ENCODE results near the gene PAPOLG. TPM values are rescaled to one million over a fixed set of nuclear protein-coding genes. Genes with fewer than 3 reads are reported as not detected.

The PAPOLG gene
- total and polyA plus RNA-seq, 2 donors (not counting 3 experiments of a cell fraction or from before 2014, with no cell fraction given) = 4.2 to 14.9 TPM

DNA sequence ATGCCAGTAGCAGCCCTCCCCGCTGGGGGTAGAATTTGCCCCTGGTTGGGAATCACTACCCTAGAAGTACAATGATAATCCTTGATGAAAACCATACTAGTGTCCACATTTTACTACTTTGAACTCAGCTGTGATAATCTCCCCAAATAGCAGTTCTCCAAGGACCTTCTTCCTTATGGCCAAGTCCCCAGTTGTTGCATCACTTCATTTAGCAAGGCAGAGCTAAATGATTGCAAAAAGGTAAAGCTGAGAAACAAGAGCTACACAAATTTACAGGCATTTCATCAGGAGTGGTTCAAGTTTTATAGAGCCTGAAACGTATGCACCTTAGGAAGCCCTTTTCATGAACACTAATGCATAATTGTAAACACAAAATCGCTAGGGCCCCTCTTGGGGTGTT, 80.4 kb downstream of the PAPOLG start:
- H3K9me1 ChIP-seq (replicated peaks; ENCODE audit: control insufficient read depth, extremely low read depth, insufficient read depth, low read length) = no peaks in the 10 kb centered on the region
- CTCF ChIA-PET = no interaction called here

GRCh38 chr2:60837123-60837522, 81.1 kb downstream of the PAPOLG start:
- Histone ChIP-seq H2AFZ (ENCODE audit: low read depth, low read length) (no peak overlapping the region), H3K9me3 (replicated peaks; ENCODE audit: control insufficient read depth, insufficient read depth, low read length) (no peaks in the 10 kb centered on the region), H3K9me1 (replicated peaks; ENCODE audit: control insufficient read depth, extremely low read depth, insufficient read depth, low read length) (no peaks in the 10 kb centered on the region), H3K4me2 (ENCODE audit: insufficient read depth, low read length) (no peak overlapping the region), H4K20me1 (replicated peaks; ENCODE audit: control insufficient read depth, extremely low read depth, insufficient read depth, low read length) (no peaks in the 10 kb centered on the region), H3K27me3 (ENCODE audit: control insufficient read depth in 2 of 2, insufficient read depth in 2 of 2, low read length in 2 of 2) (peaks cover 20 to 37% of the 10 kb centered on the region in 2 experiments), H3K27ac (ENCODE audit: insufficient read depth, low read depth, low read length) (no peak overlapping the region), H3K4me1 (ENCODE audit: control insufficient read depth, extremely low read depth, insufficient read depth, low read length) (no peaks in the 10 kb centered on the region), H3K9ac (replicated peaks; ENCODE audit: extremely low read depth, insufficient read depth, low read length) (no peak overlapping the region), H3K79me2 (ENCODE audit: control insufficient read depth, insufficient read depth, low read length) (no peaks in the 10 kb centered on the region), H3K36me3 (ENCODE audit: control insufficient read depth in 2 of 2, extremely low read depth in 1 of 2, insufficient read depth in 2 of 2, low read length in 2 of 2) (no peaks in the 10 kb centered on the region), H3K4me3 (replicated peaks in 1 of 3; ENCODE audit: insufficient read depth in 1 of 3, low read depth in 1 of 3, low read length in 3 of 3) (no peak overlapping the region)
- dilution Hi-C loops (cut with MboI; ENCODE audit: extremely low pct_ligation_motif_present, low sequenced_read_pairs) (no loop called here), intact Hi-C loops (cut with micrococcal nuclease) (no loop called here)
- ChIA-PET POLR2A (no interaction called here), CTCF (interaction anchor here (1.2 to 2.2 kb wide), 2 partner anchors 11 to 13 kb away, joined by 3 to 11 read pairs; no protein-coding TSS in a partner anchor)
- FAIRE-seq = no peak
- no peak for DNase-seq (ENCODE audit: low read depth, low spot score)
- BruUV-seq (replicated peaks) = no TSS peak
- TF ChIP-seq EZH2 (IDR thresholded peaks at IDR 0.05; ENCODE audit: borderline replicate concordance, low read depth, low read length, severe bottlenecking) (no peak), POLR2A (IDR thresholded peaks at IDR 0.05; ENCODE audit: low read depth, low read length) (no peak), JUN (IDR thresholded peaks at IDR 0.05; ENCODE audit: borderline replicate concordance, insufficient read depth, insufficient read length, low read depth) (no peak), POLR2AphosphoS5 (IDR thresholded peaks at IDR 0.05; ENCODE audit: insufficient read depth, low read depth, low read length) (no peak), MYC (IDR thresholded peaks at IDR 0.05; ENCODE audit: low read depth, low read length) (no peak)
- TF ChIP-seq, protein P1, sequence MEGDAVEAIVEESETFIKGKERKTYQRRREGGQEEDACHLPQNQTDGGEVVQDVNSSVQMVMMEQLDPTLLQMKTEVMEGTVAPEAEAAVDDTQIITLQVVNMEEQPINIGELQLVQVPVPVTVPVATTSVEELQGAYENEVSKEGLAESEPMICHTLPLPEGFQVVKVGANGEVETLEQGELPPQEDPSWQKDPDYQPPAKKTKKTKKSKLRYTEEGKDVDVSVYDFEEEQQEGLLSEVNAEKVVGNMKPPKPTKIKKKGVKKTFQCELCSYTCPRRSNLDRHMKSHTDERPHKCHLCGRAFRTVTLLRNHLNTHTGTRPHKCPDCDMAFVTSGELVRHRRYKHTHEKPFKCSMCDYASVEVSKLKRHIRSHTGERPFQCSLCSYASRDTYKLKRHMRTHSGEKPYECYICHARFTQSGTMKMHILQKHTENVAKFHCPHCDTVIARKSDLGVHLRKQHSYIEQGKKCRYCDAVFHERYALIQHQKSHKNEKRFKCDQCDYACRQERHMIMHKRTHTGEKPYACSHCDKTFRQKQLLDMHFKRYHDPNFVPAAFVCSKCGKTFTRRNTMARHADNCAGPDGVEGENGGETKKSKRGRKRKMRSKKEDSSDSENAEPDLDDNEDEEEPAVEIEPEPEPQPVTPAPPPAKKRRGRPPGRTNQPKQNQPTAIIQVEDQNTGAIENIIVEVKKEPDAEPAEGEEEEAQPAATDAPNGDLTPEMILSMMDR (IDR thresholded peaks at IDR 0.05; ENCODE audit: extremely low read depth in 1 of 2, insufficient read depth in 1 of 2, low read depth in 1 of 2, low read length in 2 of 2) = no peak
- TF ChIP-seq, protein P2, sequence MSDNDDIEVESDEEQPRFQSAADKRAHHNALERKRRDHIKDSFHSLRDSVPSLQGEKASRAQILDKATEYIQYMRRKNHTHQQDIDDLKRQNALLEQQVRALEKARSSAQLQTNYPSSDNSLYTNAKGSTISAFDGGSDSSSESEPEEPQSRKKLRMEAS (IDR thresholded peaks at IDR 0.05; ENCODE audit: insufficient read depth, insufficient read length) = no peak

More for the DNA sequence above, 80.4 kb downstream of the PAPOLG start:
- no peaks in the 10 kb centered on the region for H3K36me3 ChIP-seq (ENCODE audit: control insufficient read depth in 2 of 2, extremely low read depth in 1 of 2, insufficient read depth in 2 of 2, low read length in 2 of 2)
- no peaks in the 10 kb centered on the region for H4K20me1 ChIP-seq (replicated peaks; ENCODE audit: control insufficient read depth, extremely low read depth, insufficient read depth, low read length)
- H2AFZ ChIP-seq (ENCODE audit: low read depth, low read length) = no peak overlapping the region
- H3K4me3 ChIP-seq (replicated peaks in 1 of 3; ENCODE audit: insufficient read depth in 1 of 3, low read depth in 1 of 3, low read length in 3 of 3) = no peak overlapping the region
- H3K27ac ChIP-seq (ENCODE audit: insufficient read depth, low read depth, low read length) = no peak overlapping the region
- no peaks in the 10 kb centered on the region for H3K9me3 ChIP-seq (replicated peaks; ENCODE audit: control insufficient read depth, insufficient read depth, low read length)
- FAIRE-seq (no peak), DNase-seq (ENCODE audit: low read depth, low spot score) (no peak)
- no TSS peak for BruUV-seq (replicated peaks)
- TF ChIP-seq GATA2 (IDR thresholded peaks at IDR 0.05; ENCODE audit: insufficient read depth, insufficient read length, low read depth, low read length) (no peak), POLR2A (IDR thresholded peaks at IDR 0.05; ENCODE audit: low read depth, low read length) (no peak), MYC (IDR thresholded peaks at IDR 0.05; ENCODE audit: low read depth, low read length) (no peak), FOS (IDR thresholded peaks at IDR 0.05; ENCODE audit: borderline replicate concordance, insufficient read depth, low read length) (no peak)
- TF ChIP-seq, protein P2 (IDR thresholded peaks at IDR 0.05; ENCODE audit: insufficient read depth, insufficient read length) = no peak
- TF ChIP-seq, protein P1 (IDR thresholded peaks at IDR 0.05; ENCODE audit: extremely low read depth in 1 of 2, insufficient read depth in 1 of 2, low read depth in 1 of 2, low read length in 2 of 2) = no peak
- POLR2A ChIA-PET = no interaction called here
- H3K27me3 ChIP-seq (ENCODE audit: control insufficient read depth in 2 of 2, insufficient read depth in 2 of 2, low read length in 2 of 2) = peaks cover 22 to 38% of the 10 kb centered on the region in 2 experiments
- dilution Hi-C loops (cut with MboI; ENCODE audit: extremely low pct_ligation_motif_present, low sequenced_read_pairs) = no loop called here
- no peaks in the 10 kb centered on the region for H3K79me2 ChIP-seq (ENCODE audit: control insufficient read depth, insufficient read depth, low read length)
- H3K4me2 ChIP-seq (ENCODE audit: insufficient read depth, low read length) = no peak overlapping the region
- intact Hi-C loops (cut with micrococcal nuclease) = no loop called here
- H3K4me1 ChIP-seq (ENCODE audit: control insufficient read depth, extremely low read depth, insufficient read depth, low read length) = no peaks in the 10 kb centered on the region
- no peak overlapping the region for H3K9ac ChIP-seq (replicated peaks; ENCODE audit: extremely low read depth, insufficient read depth, low read length)
